H1 (cell line): ENCODE data around the gene NEUROG1.

Experiments used
- CHD2 ChIP-seq: IDR thresholded peaks from 2 replicates; pipeline ENCODE4 v1.6.1; 2012; ENCODE audit warnings: low read length, improper control_type of control experiment
- HDAC6 ChIP-seq: IDR thresholded peaks from one replicate; pipeline ENCODE4 v1.7.1; 2012; ENCODE audit warnings: low read depth, mild to moderate bottlenecking, inconsistent platforms, low read length, moderate library complexity
- MAFK ChIP-seq: IDR thresholded peaks from 2 replicates; pipeline ENCODE4 v1.6.1; 2012; ENCODE audit warnings: low read depth, mild to moderate bottlenecking, improper control_type of control experiment, low read length
- TF ChIP-seq, protein P1 (sequence below), 3 experiments: IDR thresholded peaks; 1 replicate in 2 of 3; 2 replicates in 1 of 3; pipeline versions ENCODE4 v1.5.1 to v1.6.1; 2011; ENCODE audit warnings: low read length in 3 of 3, mild to moderate bottlenecking in 3 of 3, inconsistent platforms in 2 of 3, low read depth in 1 of 3, moderate library complexity in 1 of 3; ENCODE audit not compliant: insufficient read depth in 1 of 3; ENCODE audit errors: control extremely low read depth in 1 of 3
- TF ChIP-seq, protein P2 (sequence below): IDR thresholded peaks from 2 replicates; pipeline ENCODE4 v1.6.1; 2011; ENCODE audit warnings: low read depth, mild to moderate bottlenecking, low read length; ENCODE audit not compliant: insufficient read depth

DNA sequence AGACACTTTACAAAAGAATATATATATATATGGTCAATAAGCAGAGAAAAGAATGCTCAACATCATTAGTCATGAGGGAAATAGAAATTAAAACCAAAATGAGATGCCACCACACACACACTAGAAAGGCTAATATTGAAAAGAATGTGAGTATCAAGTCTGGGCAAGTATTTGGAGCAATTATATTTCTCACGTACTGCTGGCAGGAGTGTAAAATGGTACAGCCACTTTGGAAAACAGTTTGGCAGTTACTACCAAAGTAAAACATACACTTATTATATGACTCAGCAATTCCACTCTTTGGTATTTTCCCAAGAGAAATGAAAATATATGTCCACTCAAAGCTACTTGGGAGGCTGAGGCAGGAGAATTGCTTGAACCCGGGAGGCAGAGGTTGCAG is 29.8 kb downstream of the NEUROG1 start:
- TF ChIP-seq, protein P1, sequence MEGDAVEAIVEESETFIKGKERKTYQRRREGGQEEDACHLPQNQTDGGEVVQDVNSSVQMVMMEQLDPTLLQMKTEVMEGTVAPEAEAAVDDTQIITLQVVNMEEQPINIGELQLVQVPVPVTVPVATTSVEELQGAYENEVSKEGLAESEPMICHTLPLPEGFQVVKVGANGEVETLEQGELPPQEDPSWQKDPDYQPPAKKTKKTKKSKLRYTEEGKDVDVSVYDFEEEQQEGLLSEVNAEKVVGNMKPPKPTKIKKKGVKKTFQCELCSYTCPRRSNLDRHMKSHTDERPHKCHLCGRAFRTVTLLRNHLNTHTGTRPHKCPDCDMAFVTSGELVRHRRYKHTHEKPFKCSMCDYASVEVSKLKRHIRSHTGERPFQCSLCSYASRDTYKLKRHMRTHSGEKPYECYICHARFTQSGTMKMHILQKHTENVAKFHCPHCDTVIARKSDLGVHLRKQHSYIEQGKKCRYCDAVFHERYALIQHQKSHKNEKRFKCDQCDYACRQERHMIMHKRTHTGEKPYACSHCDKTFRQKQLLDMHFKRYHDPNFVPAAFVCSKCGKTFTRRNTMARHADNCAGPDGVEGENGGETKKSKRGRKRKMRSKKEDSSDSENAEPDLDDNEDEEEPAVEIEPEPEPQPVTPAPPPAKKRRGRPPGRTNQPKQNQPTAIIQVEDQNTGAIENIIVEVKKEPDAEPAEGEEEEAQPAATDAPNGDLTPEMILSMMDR (IDR thresholded peaks at IDR 0.05; ENCODE audit: control extremely low read depth in 1 of 3, insufficient read depth in 1 of 3, low read depth in 1 of 3, low read length in 3 of 3) = no peak
- TF ChIP-seq, protein P2, sequence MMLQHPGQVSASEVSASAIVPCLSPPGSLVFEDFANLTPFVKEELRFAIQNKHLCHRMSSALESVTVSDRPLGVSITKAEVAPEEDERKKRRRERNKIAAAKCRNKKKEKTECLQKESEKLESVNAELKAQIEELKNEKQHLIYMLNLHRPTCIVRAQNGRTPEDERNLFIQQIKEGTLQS = no peak
- TF ChIP-seq CHD2 (no peak), MAFK (no peak), HDAC6 (no peak)
